T-helper 1 cell treated with Interleukin-12 subunit alpha and Interleukin-12 subunit beta and Interleukin-4 antibody, amounts not matched to agents 30 ng/mL and 1 ng/mL, for 36 hours (primary cell): ENCODE data around the gene PPT1. TPM values are rescaled to one million over a fixed set of nuclear protein-coding genes. Genes with fewer than 3 reads are reported as not detected.

Experiments
- intact Hi-C: fragments of 100-400 bp; cut with micrococcal nuclease; formaldehyde crosslinking; loops from one replicate; pipeline ENCODE4 v1.15.1; 2024
- total RNA-seq: library from RNA; stranded (reverse); gene quantifications from 2 replicates; pipeline ENCODE4 v1.2.3, GENCODE V29; 2022

The PPT1 gene
- 116 and 124 TPM in 2 replicates for total RNA-seq

- intact Hi-C loops: loop anchor here (1.0 to 5.0 kb wide), 8 partner anchors 56 to 412 kb away; partner anchors contain the start of genes EXO5 and RLF
These were observed at the start of gene PPT1 for GRCh38 chr1:40096977-40097782. Gene PPT1 (minus strand): TSS chr1:40097252. CDS start chr1:40097238, 14 bp downstream.

DNA sequence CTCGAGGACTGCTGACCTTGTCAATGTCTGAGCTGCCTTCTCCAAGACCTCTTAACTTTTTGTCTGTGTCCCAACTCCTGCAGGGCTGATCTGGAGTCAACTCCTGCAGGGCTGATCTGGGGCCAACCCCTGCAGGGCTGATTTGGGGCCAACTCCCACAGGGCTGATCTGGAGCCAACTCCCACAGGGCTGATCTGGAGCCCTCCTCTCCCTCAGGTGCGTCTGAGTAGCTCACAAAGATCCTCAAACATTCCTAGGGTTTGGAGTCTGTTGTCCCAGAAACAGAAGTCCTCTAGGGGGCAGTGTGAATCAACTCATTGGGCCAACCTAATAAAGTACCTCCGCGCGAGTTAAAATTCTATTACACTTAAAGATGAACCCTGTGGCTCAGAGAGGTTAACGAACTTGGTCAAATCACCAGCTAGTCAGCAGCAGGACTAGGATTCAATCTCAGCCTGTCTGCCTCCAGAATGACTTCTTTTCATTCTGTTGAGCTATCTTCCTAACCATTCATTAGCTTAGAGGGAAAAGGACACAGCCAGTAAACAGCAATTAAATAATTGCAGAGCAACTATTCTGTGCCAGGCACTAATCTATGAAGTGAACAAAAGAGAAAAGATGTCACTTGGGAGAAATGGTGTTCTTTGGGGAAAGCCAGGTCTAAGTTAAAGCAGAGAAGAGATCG, 47.0 kb upstream of the PPT1 start:
- intact Hi-C loops: loop anchor here (1.0 to 2.0 kb wide), 4 partner anchors 194 to 525 kb away; no protein-coding TSS in a partner anchor

DNA sequence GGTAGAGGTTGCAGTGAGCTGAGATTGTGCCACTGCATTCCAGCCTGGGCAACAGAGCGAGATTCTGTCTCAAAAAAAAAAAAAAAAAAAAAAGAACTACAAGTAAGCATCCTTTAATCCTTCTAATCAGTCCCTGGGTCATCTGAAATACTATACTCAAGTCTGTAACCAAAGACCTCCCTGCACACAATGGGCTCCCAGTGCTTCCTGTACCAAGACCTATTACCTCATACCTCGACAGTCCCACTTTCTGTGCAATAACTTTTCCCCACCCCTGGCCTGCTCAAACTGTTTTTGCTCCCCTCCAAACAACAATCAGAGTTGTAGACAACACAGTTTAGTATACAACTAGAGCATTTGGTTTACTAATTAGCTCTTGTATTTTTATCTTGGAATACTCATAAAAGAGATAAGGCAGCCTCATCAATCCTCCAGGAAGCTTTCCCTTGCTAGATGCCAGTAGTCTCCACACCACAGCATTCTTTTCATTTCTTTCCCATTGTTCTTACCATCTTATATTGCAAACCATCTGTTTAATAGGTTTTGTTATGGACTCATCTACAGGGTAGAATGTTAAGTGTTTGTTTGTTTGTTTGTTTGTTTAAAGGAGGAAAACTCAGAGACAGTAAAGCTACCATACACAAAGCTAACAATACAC, 45.0 kb upstream of the PPT1 start:
- intact Hi-C loops: no loop called here

DNA sequence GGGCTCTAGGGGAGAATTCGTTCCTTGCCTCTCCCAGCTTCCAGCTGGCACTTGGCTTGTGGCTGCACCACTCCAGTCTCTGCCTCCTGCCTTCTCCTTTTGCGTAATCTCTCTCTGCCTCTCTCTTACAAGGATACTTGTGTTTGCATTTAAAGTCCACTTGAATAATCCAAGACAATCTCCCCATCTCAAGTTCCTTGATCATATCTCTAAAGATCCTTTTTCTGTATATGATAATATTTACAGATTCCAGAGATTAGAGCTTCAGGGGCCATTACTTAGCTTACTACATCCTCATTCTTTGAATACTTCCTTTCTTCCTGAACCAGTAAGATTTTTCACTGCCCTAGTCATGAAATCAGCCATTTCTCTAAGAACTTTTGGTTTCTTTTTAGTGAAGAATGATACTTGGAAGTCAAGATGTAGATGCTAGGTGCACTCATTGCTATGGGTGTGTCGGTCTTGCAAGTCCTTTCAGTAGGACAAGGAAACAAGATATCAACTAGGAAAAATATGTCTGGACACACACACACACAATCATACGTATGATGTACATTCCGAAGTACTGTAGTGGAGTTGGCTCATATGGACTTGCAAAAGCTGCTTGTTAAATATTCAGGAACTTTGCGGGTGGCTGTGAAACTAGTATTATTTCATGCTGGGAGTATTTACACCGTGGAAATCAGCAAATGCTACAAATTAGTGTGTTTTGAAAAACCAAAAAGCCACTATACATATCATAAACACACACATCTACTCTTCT, 43.3 kb upstream of the PPT1 start:
- intact Hi-C loops: no loop called here

- intact Hi-C loops: no loop called here
These were observed 36.8 kb upstream of the PPT1 start for GRCh38 chr1:40133839-40134238.

GRCh38 chr1:40133312-40133665, 36.2 kb upstream of the PPT1 start:
- intact Hi-C loops: no loop called here

- intact Hi-C loops: no loop called here
These were observed 35.6 kb upstream of the PPT1 start for GRCh38 chr1:40132383-40133311.

DNA sequence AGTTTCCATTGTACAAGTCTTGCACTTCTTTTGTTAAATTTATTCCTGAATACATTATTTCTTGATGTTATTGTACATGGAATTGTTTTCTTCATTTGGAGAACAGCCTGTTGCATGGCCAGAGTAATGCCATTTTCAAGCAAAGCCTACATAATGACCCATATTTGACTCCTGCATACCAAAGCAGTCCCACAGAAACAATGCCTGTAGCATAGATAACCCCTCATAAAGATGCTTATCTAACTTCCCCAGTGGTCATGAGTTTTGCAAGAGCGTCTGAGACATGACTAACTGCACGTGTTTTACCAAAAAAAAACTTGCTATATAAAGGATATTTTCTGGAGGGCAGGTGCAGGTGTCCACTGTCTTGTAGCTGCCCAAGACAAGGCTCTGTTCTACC, 33.8 kb upstream of the PPT1 start:
- intact Hi-C loops: no loop called here

GRCh38 chr1:40122855-40123254, 25.8 kb upstream of the PPT1 start:
- intact Hi-C loops: no loop called here

- intact Hi-C loops: no loop called here
These were observed 23.1 kb upstream of the PPT1 start for GRCh38 chr1:40120128-40120527.

GRCh38 chr1:40114400-40114799, 17.3 kb upstream of the PPT1 start:
- intact Hi-C loops: no loop called here

DNA sequence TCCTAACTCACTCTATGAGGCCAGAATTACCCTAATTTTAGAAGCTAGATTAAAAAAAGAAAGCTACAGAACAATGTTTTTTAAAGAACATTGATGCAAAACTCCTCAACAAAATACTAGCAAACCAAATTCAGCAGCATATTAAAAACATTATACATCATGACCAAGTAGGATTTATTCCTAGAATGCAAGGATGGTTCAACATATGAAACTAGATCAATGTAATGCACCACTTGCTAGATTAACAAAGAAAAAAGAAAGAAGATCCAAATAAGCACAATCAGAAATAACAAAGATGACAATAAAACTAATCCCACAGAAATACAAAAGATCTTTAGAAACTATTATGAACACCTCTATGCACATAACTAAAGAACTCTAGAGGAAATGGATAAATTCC, 13.3 kb upstream of the PPT1 start:
- intact Hi-C loops: no loop called here

GRCh38 chr1:40107290-40107959, 10.4 kb upstream of the PPT1 start:
- intact Hi-C loops: no loop called here

DNA sequence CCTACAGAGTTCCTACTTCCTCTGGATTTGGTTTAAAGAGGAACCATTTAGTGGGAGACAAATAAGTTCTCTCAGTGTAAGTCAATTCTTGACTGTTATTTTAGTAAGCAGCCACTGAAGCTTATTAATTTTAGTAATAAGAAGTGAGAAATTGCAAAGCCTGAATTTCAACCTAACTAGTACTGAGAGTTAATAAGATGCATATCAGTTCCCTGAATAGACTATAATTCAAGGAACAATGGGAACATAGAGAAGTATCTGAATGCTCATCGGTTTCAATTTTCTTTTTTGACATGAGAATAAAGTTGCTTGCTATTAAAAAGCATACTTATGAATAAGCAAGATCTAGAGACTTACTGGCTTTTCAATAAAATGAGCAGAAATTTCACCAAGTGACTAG, 8.0 kb upstream of the PPT1 start:
- intact Hi-C loops: no loop called here

GRCh38 chr1:40102896-40103295, 5.8 kb upstream of the PPT1 start:
- intact Hi-C loops: no loop called here

GRCh38 chr1:40102038-40102437, 5.0 kb upstream of the PPT1 start:
- intact Hi-C loops: no loop called here

DNA sequence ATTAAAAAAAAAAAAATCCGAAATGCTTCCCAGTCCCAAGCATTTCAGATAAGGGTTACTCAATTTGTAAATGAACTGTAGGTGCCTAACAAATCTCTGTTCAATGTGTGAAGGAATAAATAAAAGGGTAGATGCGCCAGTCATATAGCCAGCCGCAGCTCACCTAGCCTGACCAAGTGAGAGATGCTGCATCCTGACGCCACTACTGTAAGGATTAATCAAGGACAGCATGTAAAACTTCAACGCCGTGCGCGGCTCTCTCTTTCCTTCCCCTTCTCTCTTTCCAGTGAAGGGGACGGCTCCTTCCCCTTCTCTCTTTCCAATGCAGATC, 441 bp downstream of the PPT1 start:
- intact Hi-C loops: loop anchor here (2.0 to 5.0 kb wide), 5 partner anchors 56 to 412 kb away; partner anchors contain the start of gene EXO5

DNA sequence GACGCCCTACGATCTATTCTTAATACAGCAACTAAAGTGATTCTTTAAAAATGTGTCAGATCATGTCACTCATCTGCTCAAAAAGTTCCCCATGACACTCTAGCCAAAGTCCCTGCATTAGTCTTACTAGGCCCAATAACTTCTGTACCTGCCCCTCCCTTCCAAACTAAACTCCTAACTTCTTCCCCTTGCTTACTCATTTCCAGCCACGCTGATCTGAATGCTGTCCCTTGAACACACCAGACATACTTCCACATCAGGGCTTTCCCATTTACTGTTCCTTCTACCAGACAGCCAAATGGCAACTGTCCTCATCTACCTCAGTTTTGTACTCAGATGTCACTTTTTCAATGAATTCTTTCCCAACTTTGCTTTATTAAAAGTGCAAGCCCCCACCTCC, 1.2 kb downstream of the PPT1 start:
- intact Hi-C loops: loop anchor here (2.0 to 5.0 kb wide), 5 partner anchors 57 to 413 kb away; partner anchors contain the start of gene EXO5

GRCh38 chr1:40094466-40095110, 2.5 kb downstream of the PPT1 start:
- intact Hi-C loops: loop anchor here (5.0 kb wide), 2 partner anchors 288 to 303 kb away; no protein-coding TSS in a partner anchor
